Activated T-cell treated with anti-CD3 and anti-CD28 coated beads, Interleukin-2, amount 50 U/mL, for 4 hours (primary cell): Measurements from ENCODE around the gene CELA2B. TPM values are rescaled to one million over a fixed set of nuclear protein-coding genes. Genes with fewer than 3 reads are reported as not detected.
"Not testable (repeated sequence)": the region's sequence is repeated elsewhere in the genome, so short reads cannot be mapped to it uniquely, and the experiment has no call there.

Experiments used
- ATAC-seq, 2 donors: fragments of 200-7000 bp; cut with Tn5 transposase; one replicate each; pipeline ENCODE4 v1.10.0; 2021
- DNase-seq: peaks from one replicate; pipeline ENCODE4 v3.0.0-alpha.2; 2020
- H3K27me3 Mint-ChIP-seq: one replicate; pipeline ENCODE4 v1.8.0; 2021; ENCODE audit warnings: low read depth, mixed read lengths
- H3K36me3 Mint-ChIP-seq: one replicate; pipeline ENCODE4 v1.8.0; 2022; ENCODE audit warnings: mixed read lengths; ENCODE audit not compliant: insufficient read depth
- H3K4me1 Mint-ChIP-seq: one replicate; pipeline ENCODE4 v1.8.0; 2021; ENCODE audit warnings: low read depth, mixed read lengths
- H3K4me3 Mint-ChIP-seq: one replicate; pipeline ENCODE4 v1.8.0; 2021; ENCODE audit warnings: mild to moderate bottlenecking, moderate library complexity, mixed read lengths
- H3K9me3 Mint-ChIP-seq: one replicate; pipeline ENCODE4 v1.8.0; 2021; ENCODE audit warnings: mixed read lengths
- total RNA-seq, 3 donors: library from RNA; stranded (reverse); gene quantifications; one replicate each; pipeline ENCODE4 v1.2.1, GENCODE V29; 2021

The CELA2B gene
- total RNA-seq, 3 donors from 2014 or later: 0.41 TPM; not detected in 2

DNA sequence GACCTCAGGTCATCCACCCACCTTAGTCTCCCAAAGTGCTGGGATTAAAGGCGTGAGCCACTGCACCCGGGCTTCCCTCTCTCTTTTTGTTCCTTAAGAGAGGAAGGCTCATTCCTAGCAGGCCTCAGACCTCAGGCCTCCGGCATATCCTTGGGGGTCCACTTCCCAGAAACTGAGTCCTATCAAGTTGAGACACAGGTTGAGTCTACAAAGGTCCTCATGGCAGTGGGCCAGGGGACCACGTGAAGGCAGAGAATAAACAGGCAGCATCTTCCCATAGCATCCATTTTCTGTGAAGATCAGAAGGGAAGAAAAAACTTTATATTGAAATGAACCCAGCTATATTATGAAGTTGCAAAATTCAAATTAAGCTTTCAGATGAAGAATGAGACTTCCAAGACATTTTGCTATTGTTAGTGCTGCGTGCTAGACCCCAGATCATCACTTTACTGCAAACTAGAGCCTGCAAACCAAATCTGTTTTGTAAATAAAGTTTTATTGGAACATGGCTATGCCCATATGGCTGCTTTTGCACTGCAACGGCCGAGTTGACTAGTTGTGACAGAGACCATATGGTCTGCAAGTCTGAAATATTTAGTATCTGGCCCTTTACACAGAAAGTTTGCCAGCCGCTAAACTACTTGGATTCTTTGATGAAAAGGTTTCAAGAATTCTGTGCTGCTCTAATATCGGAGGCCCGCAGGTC, 22.9 kb upstream of the CELA2B start:
- no peak for DNase-seq
- Mint-ChIP-seq H3K27me3 (peaks cover 17% of the 10 kb centered on the region), H3K4me1 (no peaks in the 10 kb centered on the region), H3K4me3 (no peak overlapping the region), H3K36me3 (no peaks in the 10 kb centered on the region), H3K9me3 (no peaks in the 10 kb centered on the region)
- ATAC-seq: no peak

DNA sequence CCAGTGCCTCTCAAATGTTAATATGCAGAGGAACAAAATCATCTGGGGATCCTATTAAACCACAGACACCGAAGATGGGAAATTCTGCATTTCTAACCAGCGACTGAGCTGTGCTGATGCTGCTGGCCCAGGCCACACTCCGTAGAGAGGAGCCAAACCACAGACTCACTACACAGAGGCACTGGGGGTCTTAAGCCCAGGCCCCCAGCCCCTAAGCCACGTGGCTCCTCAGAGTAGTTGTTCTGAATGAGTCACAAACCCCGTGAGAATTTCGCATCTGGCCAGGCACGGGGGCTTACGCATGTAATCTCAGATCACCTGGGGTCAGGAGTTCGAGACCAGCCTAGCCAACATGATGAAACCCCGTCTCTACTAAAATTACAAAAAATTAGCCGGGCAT, 22.2 kb upstream of the CELA2B start:
- no peaks in the 10 kb centered on the region for H3K9me3 Mint-ChIP-seq
- H3K4me3 Mint-ChIP-seq: no peak overlapping the region
- H3K27me3 Mint-ChIP-seq: peaks cover 17% of the 10 kb centered on the region
- H3K36me3 Mint-ChIP-seq: no peaks in the 10 kb centered on the region
- no peaks in the 10 kb centered on the region for H3K4me1 Mint-ChIP-seq
- DNase-seq (no peak), ATAC-seq (no peak)

DNA sequence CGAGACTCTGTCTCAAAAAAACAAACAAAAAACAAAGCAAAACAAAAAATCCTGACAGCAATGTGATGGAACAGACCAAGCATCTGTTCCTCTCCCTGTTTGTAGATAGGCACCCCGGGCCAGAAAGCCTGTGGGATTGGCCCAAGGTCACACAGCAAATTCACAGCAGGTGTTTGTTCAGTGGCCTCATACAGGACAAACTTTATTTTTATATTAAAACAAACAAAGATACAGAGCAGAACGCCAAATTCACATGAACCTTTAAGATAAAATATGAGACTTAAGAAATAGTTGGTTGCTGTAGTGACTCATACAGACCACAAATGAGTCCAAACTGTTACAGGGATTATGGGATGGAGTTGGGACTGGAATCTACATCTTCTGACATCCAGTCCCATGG, 21.6 kb upstream of the CELA2B start:
- Mint-ChIP-seq H3K4me1 (no peaks in the 10 kb centered on the region), H3K27me3 (peaks cover 17% of the 10 kb centered on the region), H3K36me3 (no peaks in the 10 kb centered on the region), H3K4me3 (no peak overlapping the region), H3K9me3 (no peaks in the 10 kb centered on the region)
- no peak for DNase-seq
- no peak for ATAC-seq

DNA sequence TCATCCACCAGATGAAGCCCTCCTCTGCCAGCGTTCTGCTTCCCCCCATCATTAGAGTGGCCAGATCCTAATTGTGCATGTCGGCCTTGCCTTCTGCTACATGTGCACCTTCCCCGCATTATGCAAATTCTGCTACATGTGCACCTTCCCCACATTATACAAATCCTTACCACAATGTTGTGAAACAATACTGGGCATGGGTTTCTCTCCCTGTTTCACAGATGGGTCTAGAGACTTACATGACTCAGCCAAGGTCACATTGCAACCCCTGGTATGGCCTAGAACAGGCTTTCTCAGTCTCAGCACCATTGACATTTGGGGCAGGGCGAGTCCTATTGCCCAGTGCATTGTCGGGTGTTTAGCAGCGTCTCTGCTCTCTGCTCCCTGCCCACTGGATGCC, 20.4 kb upstream of the CELA2B start:
- peaks cover 12% of the 10 kb centered on the region for H3K27me3 Mint-ChIP-seq
- no peaks in the 10 kb centered on the region for H3K36me3 Mint-ChIP-seq
- no peak for DNase-seq
- no peak overlapping the region for H3K4me3 Mint-ChIP-seq
- H3K9me3 Mint-ChIP-seq: no peaks in the 10 kb centered on the region
- no peak for ATAC-seq
- H3K4me1 Mint-ChIP-seq: no peaks in the 10 kb centered on the region

DNA sequence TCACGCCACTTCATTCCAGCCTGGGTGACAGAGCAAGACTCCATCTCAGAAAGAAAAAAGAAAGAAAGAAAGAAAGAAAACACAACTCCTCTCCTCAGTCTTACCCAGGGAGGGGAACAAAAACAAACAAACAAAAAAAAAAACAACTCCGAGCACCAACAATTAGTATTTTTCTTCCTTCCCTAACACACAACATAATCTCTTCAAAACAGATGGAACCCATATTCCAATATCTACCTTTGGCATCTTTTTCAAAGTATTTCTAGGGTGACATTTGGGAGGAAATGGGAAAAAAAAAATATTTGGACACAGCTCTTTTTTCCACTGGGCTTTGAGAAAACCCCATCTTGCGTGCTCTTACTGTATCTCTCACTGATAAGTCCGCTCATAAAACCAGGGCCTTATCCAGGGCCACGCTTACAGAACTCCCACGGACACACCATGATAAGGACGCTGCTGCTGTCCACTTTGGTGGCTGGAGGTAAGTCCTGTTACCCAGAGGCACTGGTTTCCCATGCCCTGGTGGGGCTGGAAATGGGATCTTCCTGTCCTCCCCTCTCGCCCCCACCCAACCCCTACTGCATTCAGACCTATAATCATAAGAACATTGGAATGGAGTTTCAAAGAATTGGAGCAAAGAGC, 19.5 kb upstream of the CELA2B start, which contains the start of gene CELA2A:
Gene CELA2A (plus strand): TSS at position 420 of the 642 bp plus-strand sequence. CDS start 22 bp downstream, at position 442.
- no peaks in the 10 kb centered on the region for H3K9me3 Mint-ChIP-seq
- H3K36me3 Mint-ChIP-seq: no peaks in the 10 kb centered on the region
- ATAC-seq (no peak), DNase-seq (no peak)
- H3K27me3 Mint-ChIP-seq: peaks cover 8% of the 10 kb centered on the region
- H3K4me1 Mint-ChIP-seq: no peaks in the 10 kb centered on the region
- no peak within 1 kb of the TSS for H3K4me3 Mint-ChIP-seq

DNA sequence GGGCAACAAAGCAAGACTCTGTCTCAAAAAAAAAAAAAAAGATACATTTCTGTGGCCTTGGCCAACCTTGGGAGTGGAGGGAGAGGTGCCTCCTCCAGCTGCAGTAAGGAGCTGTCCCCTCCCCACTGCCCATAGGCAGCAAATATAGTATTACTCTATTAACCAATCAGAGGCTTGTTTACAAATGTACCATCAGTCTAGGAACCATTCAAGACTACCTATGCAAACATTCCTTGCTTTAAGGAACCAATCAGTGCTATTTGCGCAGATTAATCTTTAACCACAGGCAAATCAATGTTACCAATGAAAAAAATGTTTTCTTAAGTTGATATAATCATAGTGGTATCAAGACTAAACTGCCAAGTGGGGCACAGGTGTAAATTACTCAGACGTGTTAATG, 18.3 kb upstream of the CELA2B start:
- H3K4me1 Mint-ChIP-seq: no peaks in the 10 kb centered on the region
- H3K4me3 Mint-ChIP-seq: no peak overlapping the region
- H3K27me3 Mint-ChIP-seq: peaks cover 6% of the 10 kb centered on the region
- H3K9me3 Mint-ChIP-seq: no peaks in the 10 kb centered on the region
- no peaks in the 10 kb centered on the region for H3K36me3 Mint-ChIP-seq
- ATAC-seq (no peak), DNase-seq (no peak)

DNA sequence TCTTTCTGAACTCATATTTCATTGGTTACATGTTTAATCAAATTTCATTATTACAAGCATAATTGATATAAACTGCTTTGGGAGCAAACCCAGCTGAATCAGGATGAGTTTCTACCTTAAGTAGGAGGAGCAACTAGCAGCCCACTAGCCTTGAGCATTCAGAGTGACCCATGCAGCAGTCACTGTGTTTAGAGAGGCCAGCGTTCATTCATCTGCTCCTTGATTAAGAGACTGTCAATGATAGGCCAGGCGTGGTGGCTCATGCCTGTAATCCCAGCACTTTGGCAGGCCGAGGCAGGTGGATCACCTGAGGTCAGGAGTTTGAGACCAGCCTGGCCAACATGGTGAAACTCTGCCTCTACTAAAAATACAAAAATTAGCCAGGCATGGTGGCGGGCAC, 17.5 kb upstream of the CELA2B start:
- H3K9me3 Mint-ChIP-seq, H3K36me3 Mint-ChIP-seq, H3K4me3 Mint-ChIP-seq, ATAC-seq, H3K27me3 Mint-ChIP-seq, H3K4me1 Mint-ChIP-seq, DNase-seq: not testable (repeated sequence)

DNA sequence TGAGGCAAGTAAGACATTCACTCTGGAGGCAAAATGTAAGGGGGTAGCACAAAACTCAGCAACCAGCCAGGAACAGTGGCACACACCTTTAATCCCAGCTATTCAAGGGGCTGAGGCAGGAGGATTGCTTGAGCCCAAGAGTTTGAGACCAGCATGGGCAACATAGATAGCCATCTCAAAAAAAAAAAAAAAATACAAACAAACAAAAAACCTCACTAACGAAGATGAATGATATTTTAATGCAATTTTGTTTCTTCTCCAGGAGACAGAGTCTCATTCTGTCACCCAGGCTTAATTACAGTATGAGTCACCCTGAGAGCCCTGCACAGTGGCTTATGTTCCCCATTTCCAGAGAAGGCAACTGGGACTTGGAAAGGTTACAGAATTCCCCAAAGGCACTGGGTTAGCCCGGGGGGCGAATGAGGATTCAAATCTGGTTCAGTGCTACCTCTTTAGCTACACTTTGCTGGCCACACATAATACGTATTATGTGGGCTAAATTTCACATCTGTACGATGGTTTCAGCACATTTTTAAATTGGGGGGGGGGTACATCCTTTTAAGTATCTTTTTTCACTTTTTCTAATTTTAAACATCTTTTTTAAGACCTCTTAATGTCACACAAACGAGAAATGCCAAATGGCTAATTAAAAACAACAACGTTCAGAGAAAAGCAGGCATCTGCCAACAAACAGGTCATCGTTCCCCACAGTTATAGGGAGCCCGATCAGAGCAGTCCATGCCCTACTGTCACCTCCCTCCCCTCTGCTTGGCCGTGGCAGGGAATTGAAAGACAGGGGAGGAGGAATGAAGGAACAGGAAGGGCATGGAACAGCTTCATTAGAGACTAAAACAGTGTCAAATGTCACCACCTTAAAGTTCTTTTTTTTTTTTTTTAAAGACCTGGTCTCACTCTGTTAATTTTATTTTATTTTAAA, 15.9 kb upstream of the CELA2B start:
- peaks cover 12% of the 10 kb centered on the region for H3K27me3 Mint-ChIP-seq
- H3K9me3 Mint-ChIP-seq: no peaks in the 10 kb centered on the region
- H3K4me3 Mint-ChIP-seq: no peak overlapping the region
- no peaks in the 10 kb centered on the region for H3K36me3 Mint-ChIP-seq
- DNase-seq: no peak
- no peak for ATAC-seq
- no peaks in the 10 kb centered on the region for H3K4me1 Mint-ChIP-seq

DNA sequence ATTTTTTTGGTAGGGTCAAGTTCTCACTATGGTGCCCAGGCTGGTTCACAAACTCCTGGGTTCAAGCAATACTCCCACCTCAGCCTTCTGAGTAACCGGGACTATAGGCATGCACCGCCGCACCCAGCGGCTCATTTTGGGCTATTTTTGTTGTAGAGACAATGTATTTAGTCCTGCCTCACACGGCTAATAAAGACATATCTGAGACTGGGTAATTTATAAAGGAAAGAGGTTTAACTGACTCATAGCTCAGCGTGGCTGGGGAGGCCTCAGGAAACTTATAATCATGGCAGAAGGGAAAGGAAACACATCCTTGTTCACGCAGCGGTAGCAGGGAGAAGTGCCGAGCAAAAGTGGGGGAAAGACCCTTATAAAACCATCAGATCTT, 15.2 kb upstream of the CELA2B start:
- DNase-seq (no peak), ATAC-seq (no peak)
- H3K36me3 Mint-ChIP-seq: no peaks in the 10 kb centered on the region
- H3K9me3 Mint-ChIP-seq: no peaks in the 10 kb centered on the region
- no peak overlapping the region for H3K4me3 Mint-ChIP-seq
- no peaks in the 10 kb centered on the region for H3K4me1 Mint-ChIP-seq
- H3K27me3 Mint-ChIP-seq: peaks cover 12% of the 10 kb centered on the region

DNA sequence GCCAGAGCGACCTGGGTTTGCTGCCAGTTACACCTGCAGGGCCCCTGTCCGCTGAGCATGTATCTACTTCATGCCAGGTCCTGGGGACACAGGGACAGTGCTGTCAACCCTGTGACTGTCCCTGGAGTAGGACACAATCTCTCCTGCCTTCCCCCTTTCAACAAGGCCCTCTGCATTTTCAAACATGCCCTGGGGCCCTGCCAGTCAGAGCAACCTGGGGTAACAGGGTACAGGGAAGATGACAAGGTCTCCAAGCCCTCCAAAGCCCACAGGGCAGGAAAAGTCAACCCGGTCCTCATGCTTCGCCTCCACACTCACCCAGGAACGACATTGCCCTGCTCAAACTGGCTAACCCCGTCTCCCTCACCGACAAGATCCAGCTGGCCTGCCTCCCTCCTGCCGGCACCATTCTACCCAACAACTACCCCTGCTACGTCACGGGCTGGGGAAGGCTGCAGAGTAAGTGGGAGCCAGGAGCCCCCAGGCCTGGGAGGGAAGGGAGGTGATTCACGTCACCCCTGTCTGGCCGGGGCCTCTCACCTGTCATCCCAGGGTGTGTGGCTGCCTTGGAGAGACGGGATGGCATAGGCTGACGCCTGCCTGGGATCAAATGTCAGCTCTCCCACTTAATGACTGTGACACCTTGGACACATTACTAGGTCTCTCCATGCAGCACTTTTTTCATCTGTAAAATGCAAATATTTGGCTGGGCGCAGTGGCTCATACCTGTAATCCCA, 12.7 kb upstream of the CELA2B start:
- not testable (repeated sequence) for ATAC-seq, H3K4me3 Mint-ChIP-seq, DNase-seq, H3K27me3 Mint-ChIP-seq, H3K9me3 Mint-ChIP-seq, H3K4me1 Mint-ChIP-seq, H3K36me3 Mint-ChIP-seq

DNA sequence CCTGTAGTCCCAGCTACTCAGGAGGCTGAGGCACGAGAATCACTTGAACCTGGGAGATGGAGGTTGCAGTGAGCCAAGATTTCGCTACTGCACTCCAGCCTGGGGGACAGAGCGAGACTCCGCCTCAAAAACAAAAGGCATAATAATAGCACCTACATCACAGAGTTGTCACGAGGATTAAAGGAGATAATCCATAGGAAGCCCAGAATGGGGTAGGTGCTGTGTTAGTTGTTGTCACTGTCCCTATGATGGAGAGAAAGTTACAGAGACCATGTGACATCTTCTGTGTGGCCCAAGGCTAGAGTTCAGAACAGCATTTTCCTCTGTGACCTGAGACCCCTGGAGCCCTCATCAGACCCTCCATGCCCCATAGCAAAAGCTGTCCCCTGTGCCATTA, 12.0 kb upstream of the CELA2B start:
- H3K36me3 Mint-ChIP-seq, H3K9me3 Mint-ChIP-seq, H3K4me3 Mint-ChIP-seq, DNase-seq, ATAC-seq, H3K27me3 Mint-ChIP-seq, H3K4me1 Mint-ChIP-seq: not testable (repeated sequence)

DNA sequence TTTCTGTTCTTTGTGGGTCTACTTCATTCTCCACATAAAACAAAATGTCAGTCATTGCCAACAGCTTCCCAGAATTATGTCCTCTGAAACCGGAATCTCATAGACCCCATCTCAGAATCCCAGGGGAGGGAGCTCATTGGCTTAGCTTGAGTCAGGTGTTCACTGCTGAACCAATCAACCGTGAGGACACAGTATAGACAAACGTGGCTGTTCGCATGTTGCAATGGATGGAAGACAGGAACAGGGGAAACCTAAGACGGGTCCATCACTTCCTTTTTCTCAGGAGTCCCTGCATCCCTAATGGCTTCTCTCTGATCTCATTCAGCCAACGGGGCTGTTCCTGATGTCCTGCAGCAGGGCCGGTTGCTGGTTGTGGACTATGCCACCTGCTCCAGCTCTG, 10.2 kb upstream of the CELA2B start:
- Mint-ChIP-seq H3K36me3 (no peaks in the 10 kb centered on the region), H3K4me3 (no peak overlapping the region), H3K9me3 (no peaks in the 10 kb centered on the region), H3K4me1 (no peaks in the 10 kb centered on the region), H3K27me3 (peaks cover 7% of the 10 kb centered on the region)
- no peak for DNase-seq
- no peak for ATAC-seq

DNA sequence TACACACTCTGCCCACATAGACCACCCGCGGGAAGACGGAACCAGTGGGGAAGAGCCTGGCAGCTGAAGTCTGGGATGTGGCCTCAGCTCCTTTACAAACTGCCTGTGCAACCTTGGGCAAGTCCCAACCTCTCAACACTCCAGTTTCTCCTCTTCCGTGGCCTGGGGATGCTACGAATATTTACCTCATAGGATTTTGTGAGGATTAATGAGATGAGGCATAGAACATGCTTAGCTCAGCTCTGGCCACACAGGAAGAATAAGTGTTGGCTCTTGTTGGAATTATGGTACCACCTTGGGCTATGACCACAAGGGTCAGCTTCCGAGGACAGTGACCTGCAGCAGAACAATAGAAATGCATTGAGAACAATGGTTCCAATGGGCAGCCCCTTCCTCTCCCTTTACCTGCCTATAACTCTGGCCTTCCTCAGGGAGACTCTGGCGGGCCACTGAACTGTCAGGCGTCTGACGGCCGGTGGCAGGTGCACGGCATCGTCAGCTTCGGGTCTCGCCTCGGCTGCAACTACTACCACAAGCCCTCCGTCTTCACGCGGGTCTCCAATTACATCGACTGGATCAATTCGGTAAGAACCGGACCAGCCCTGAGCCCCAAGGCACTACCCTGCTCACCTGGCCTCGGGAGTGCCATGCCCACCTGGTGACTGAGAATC, 8.8 kb upstream of the CELA2B start:
- H3K4me3 Mint-ChIP-seq, DNase-seq, H3K9me3 Mint-ChIP-seq, H3K36me3 Mint-ChIP-seq, H3K4me1 Mint-ChIP-seq, ATAC-seq, H3K27me3 Mint-ChIP-seq: not testable (repeated sequence)

DNA sequence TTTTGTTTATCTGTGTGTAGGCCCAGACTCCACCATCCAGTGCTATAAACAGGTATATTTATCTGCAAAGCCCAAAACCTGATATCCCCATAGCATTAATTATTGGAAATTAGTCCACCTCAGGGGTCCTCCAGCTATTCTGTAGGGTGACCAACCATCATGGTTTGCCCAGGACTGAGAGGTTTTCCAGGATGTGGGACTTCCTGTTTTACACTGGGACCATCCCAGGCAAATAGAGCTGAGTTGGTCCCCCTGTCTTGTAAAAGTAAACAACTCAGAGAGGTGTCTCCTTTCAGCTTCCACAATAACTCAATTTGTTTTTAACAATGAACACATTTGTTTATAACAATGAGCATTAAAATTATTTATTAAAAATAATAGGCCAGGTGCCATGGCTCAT, 7.8 kb upstream of the CELA2B start:
- Mint-ChIP-seq H3K9me3 (no peaks in the 10 kb centered on the region), H3K4me1 (no peaks in the 10 kb centered on the region), H3K27me3 (peaks cover 4% of the 10 kb centered on the region), H3K4me3 (no peak overlapping the region), H3K36me3 (no peaks in the 10 kb centered on the region)
- DNase-seq: no peak
- ATAC-seq: no peak
